HEK293T (cell line): ENCODE results near the gene PDZD2.

Experiments
- CTCF ChIA-PET: fragments of 350-600 bp; formaldehyde crosslinking; extraction: SDS; loops from one replicate; lab custom pipeline; 2021; ENCODE audit warnings: antibody characterized with exemption, inconsistent platforms; lab: Yijun Ruan, JAX
- POLR2A ChIA-PET: fragments of 350-600 bp; formaldehyde crosslinking; extraction: SDS; loops from one replicate; lab custom pipeline; 2020; ENCODE audit warnings: antibody characterized with exemption, inconsistent platforms; lab: Yijun Ruan, JAX
- DNase-seq: peaks from one replicate; pipeline ENCODE4 v3.0.0; 2012; ENCODE audit warnings: mixed read lengths; ENCODE audit errors: extremely low spot score
- ARNT ChIP-seq: fragments of 450-650 bp; IDR thresholded peaks from 2 replicates; pipeline ENCODE4 v1.6.1; 2017; ENCODE audit warnings: mild to moderate bottlenecking
- BHLHE40 ChIP-seq: fragments of 450-650 bp; IDR thresholded peaks from 2 replicates; pipeline ENCODE4 v1.6.1; 2016; ENCODE audit warnings: mild to moderate bottlenecking, moderate library complexity, borderline replicate concordance
- CTBP1 ChIP-seq: fragments of 450-650 bp; IDR thresholded peaks from 2 replicates; pipeline ENCODE4 v1.6.1; 2016; ENCODE audit warnings: borderline replicate concordance
- ELF4 ChIP-seq: fragments of 450-650 bp; IDR thresholded peaks from 2 replicates; pipeline ENCODE4 v1.6.1; 2017; ENCODE audit warnings: antibody characterized with exemption
- FOXA1 ChIP-seq: fragments of 450-650 bp; IDR thresholded peaks from 2 replicates; pipeline ENCODE4 v1.6.1; 2016; ENCODE audit warnings: mild to moderate bottlenecking
- FOXK2 ChIP-seq: fragments of 450-650 bp; IDR thresholded peaks from 2 replicates; pipeline ENCODE4 v1.6.1; 2016; ENCODE audit warnings: mild to moderate bottlenecking
- FOXM1 ChIP-seq: fragments of 450-650 bp; IDR thresholded peaks from 2 replicates; pipeline ENCODE4 v1.6.1; 2017; ENCODE audit warnings: mild to moderate bottlenecking, borderline replicate concordance
- HDGF ChIP-seq: fragments of 450-650 bp; IDR thresholded peaks from 2 replicates; pipeline ENCODE4 v1.6.1; 2017; ENCODE audit warnings: antibody characterized with exemption, borderline replicate concordance
- L3MBTL2 ChIP-seq: fragments of 450-650 bp; conservative IDR thresholded peaks from 2 replicates; pipeline ENCODE4 v1.6.1; 2016; ENCODE audit warnings: mild to moderate bottlenecking
- LEF1 ChIP-seq: fragments of 450-650 bp; IDR thresholded peaks from 2 replicates; pipeline ENCODE4 v1.6.1; 2017; ENCODE audit warnings: mild to moderate bottlenecking, borderline replicate concordance
- NFRKB ChIP-seq: fragments of 450-650 bp; IDR thresholded peaks from 2 replicates; pipeline ENCODE4 v1.6.1; 2016; ENCODE audit warnings: mild to moderate bottlenecking, moderate library complexity
- SP1 ChIP-seq: fragments of 450-650 bp; IDR thresholded peaks from 2 replicates; pipeline ENCODE4 v1.6.1; 2017
- SUZ12 ChIP-seq: fragments of 450-650 bp; IDR thresholded peaks from 2 replicates; pipeline ENCODE4 v1.6.1; 2016; ENCODE audit warnings: mild to moderate bottlenecking
- TARDBP ChIP-seq: fragments of 450-650 bp; IDR thresholded peaks from 2 replicates; pipeline ENCODE4 v1.6.1; 2016
- ZNF384 ChIP-seq: fragments of 450-650 bp; IDR thresholded peaks from 2 replicates; pipeline ENCODE4 v1.6.1; 2016
- TF ChIP-seq, protein P1 (sequence below): fragments of 450-650 bp; IDR thresholded peaks from 2 replicates; pipeline ENCODE4 v1.6.1; 2016

PDZD2 gene

GRCh38 chr5:32067774-32068470 lies 429.0 kb downstream of the PDZD2 start:
- ChIA-PET CTCF (interaction anchor here (0.7 kb wide), 2 partner anchors 9 to 29 kb away, joined by 3 to 6 read pairs; no protein-coding TSS in a partner anchor), POLR2A (no interaction called here)
- TF ChIP-seq BHLHE40 (no peak), ELF4 (no peak), FOXK2 (no peak), FOXA1 (no peak), FOXM1 (no peak), CTBP1 (no peak), NFRKB (no peak), SUZ12 (no peak), HDGF (no peak), LEF1 (no peak), TARDBP (no peak), SP1 (no peak), ZNF384 (no peak), L3MBTL2 (no peak), ARNT (no peak)
- TF ChIP-seq, protein P1, sequence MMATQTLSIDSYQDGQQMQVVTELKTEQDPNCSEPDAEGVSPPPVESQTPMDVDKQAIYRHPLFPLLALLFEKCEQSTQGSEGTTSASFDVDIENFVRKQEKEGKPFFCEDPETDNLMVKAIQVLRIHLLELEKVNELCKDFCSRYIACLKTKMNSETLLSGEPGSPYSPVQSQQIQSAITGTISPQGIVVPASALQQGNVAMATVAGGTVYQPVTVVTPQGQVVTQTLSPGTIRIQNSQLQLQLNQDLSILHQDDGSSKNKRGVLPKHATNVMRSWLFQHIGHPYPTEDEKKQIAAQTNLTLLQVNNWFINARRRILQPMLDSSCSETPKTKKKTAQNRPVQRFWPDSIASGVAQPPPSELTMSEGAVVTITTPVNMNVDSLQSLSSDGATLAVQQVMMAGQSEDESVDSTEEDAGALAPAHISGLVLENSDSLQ: no peak
- no peak for DNase-seq

- no peak for DNase-seq
- ChIA-PET POLR2A (interaction anchor here (1.1 kb wide), 1 partner anchor 14 kb away, joined by 3 read pairs; no protein-coding TSS in a partner anchor), CTCF (interaction anchor here (0.7 kb wide), 2 partner anchors 8 to 29 kb away, joined by 3 to 6 read pairs; no protein-coding TSS in a partner anchor)
- no peak for TF ChIP-seq ARNT
- no peak for TF ChIP-seq ELF4
- TF ChIP-seq LEF1: no peak
- TF ChIP-seq L3MBTL2: no peak
- TF ChIP-seq TARDBP: no peak
- no peak for TF ChIP-seq ZNF384
- TF ChIP-seq, protein P1: no peak
- TF ChIP-seq FOXK2: no peak
- TF ChIP-seq SP1: no peak
- TF ChIP-seq BHLHE40: no peak
Observed at GRCh38 chr5:32068561-32068960, 429.6 kb downstream of the PDZD2 start.

DNA sequence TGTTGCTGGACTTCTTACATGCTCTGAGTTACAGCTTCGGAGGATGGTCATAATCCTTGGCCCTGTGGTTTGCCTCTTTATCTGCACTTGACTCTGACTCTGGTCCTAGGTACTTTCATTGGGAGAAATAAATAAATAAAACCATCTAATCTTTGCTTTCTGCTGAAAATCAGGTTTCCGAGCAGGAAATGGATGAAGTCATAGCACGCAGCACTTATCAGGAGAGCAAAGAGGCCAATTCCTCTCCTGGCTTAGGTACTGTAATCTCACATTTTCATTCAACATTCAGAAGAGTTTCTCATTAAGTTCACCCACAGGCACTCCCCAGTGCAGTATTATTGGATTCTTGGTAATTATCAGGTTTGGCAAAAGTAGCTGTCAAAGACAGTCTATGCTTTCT lies 430.5 kb downstream of the PDZD2 start:
- POLR2A ChIA-PET: interaction anchor here (1.1 kb wide), 1 partner anchor 13 kb away, joined by 3 read pairs; no protein-coding TSS in a partner anchor
- CTCF ChIA-PET: no interaction called here
- TF ChIP-seq SP1 (no peak), TARDBP (no peak), CTBP1 (no peak), L3MBTL2 (no peak), HDGF (no peak), BHLHE40 (no peak), ARNT (no peak)
- no peak for DNase-seq

DNA sequence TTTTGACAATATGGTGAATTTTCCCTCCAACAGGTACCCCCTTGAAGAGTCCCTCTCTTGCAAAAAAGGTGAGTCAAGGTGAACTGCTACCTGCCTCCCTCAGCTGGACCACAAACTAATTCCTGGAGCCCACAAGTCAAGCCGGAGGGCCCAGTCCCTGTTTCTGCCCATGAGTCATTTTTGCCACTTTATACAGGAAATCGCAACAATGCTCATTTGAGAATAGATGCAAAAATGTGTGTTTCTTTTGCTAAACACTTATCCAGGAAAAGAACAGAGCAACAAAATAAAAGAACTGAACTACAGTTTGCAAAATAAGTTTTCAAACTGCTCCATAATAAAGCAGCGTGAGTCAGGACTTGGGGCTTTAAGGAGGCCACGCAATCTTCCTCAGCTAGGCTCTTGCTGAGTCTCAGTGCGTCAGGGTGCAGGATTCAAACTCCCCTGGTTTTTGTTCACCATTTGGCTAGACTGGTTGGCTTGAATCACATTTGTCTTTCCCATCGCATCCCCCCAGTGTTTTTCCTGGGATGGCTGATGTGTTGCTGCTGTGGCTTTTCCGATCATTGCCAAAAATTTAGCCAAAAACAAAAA lies 432.5 kb downstream of the PDZD2 start:
- CTCF ChIA-PET: no interaction called here
- POLR2A ChIA-PET: no interaction called here
- DNase-seq: no peak
- TF ChIP-seq HDGF: no peak
- no peak for TF ChIP-seq SP1
- no peak for TF ChIP-seq NFRKB
- no peak for TF ChIP-seq BHLHE40
- TF ChIP-seq FOXA1: no peak
- no peak for TF ChIP-seq ELF4
- no peak for TF ChIP-seq LEF1
- no peak for TF ChIP-seq FOXM1
- TF ChIP-seq SUZ12: no peak
- no peak for TF ChIP-seq FOXK2
- TF ChIP-seq CTBP1: no peak
- TF ChIP-seq TARDBP: no peak
- TF ChIP-seq L3MBTL2: no peak
- TF ChIP-seq ZNF384: no peak
- TF ChIP-seq ARNT: no peak
- TF ChIP-seq, protein P1: no peak

DNA sequence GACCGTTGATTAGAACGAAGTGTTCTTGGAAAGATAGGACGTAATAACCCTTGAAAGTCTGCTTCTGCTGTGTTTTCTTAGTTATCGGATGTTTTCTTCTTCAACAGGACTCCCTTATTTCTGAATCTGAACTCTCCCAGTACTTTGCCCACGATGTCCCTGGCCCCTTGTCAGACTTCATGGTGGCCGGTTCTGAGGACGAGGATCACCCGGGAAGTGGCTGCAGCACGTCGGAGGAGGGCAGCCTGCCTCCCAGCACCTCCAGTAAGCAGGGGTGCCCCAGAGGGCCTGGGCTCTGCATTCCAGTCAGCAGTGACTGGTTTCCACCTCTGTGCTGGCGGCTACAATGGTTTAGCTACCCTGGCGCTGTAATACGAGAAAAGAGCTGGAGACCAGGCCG lies 433.1 kb downstream of the PDZD2 start:
- ChIA-PET POLR2A (no interaction called here), CTCF (interaction anchor here (0.5 kb wide), 1 partner anchor 153 kb away, joined by 4 read pairs; no protein-coding TSS in a partner anchor)
- DNase-seq: no peak
- TF ChIP-seq, protein P1: no peak
- TF ChIP-seq ELF4: no peak
- no peak for TF ChIP-seq NFRKB
- TF ChIP-seq ARNT: no peak
- no peak for TF ChIP-seq SP1
- TF ChIP-seq FOXA1: no peak
- TF ChIP-seq L3MBTL2: no peak
- TF ChIP-seq SUZ12: no peak
- TF ChIP-seq HDGF: no peak
- no peak for TF ChIP-seq ZNF384
- no peak for TF ChIP-seq FOXK2
- no peak for TF ChIP-seq LEF1
- no peak for TF ChIP-seq TARDBP
- TF ChIP-seq FOXM1: no peak
- TF ChIP-seq BHLHE40: no peak
- TF ChIP-seq CTBP1: no peak
